ENCODE measurements around the gene RAB7B.

DNA sequence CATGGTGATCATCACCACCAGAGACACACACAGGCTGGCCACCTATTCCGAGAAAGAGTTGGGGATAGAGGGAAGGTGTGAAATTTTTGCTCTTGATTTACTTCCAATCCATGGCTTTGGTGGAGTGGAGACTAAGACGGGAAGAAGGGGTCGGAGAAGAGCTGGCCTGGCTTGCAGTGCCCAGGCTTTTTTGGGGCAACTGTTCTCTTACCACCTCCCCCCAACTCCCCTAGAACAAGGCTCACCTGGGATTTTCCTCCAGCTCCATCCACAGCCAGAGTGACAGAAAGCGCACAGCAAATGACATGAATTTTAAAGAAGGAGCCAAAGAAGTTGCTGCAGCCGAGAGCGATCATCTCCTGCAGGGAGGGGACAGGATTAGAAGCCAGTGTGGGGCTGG, 75.9 kb downstream of the RAB7B start:
- TF ChIP-seq POLR2A (IDR thresholded peaks at IDR 0.05) = no peak
- TF ChIP-seq, protein P1, sequence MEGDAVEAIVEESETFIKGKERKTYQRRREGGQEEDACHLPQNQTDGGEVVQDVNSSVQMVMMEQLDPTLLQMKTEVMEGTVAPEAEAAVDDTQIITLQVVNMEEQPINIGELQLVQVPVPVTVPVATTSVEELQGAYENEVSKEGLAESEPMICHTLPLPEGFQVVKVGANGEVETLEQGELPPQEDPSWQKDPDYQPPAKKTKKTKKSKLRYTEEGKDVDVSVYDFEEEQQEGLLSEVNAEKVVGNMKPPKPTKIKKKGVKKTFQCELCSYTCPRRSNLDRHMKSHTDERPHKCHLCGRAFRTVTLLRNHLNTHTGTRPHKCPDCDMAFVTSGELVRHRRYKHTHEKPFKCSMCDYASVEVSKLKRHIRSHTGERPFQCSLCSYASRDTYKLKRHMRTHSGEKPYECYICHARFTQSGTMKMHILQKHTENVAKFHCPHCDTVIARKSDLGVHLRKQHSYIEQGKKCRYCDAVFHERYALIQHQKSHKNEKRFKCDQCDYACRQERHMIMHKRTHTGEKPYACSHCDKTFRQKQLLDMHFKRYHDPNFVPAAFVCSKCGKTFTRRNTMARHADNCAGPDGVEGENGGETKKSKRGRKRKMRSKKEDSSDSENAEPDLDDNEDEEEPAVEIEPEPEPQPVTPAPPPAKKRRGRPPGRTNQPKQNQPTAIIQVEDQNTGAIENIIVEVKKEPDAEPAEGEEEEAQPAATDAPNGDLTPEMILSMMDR (IDR thresholded peaks at IDR 0.05) = no peak

All from uterus (tissue), 2 donors.